Endodermal cell (in vitro differentiated cells): Measurements from ENCODE around the gene GRB10. TPM values are rescaled to one million over a fixed set of nuclear protein-coding genes. Genes with fewer than 3 reads are reported as not detected.

Source experiments
- DNase-seq: peaks from one replicate; pipeline ENCODE4 v3.0.0-alpha.2; 2017
- H3K27ac ChIP-seq: 2 replicates; pipeline ENCODE4 v1.5.1; 2013; ENCODE audit warnings: mild to moderate bottlenecking, low read depth, low read length, moderate library complexity
- H3K27me3 ChIP-seq: 2 replicates; pipeline ENCODE4 v1.6.1; 2013; ENCODE audit warnings: mild to moderate bottlenecking, low read length, moderate library complexity; ENCODE audit not compliant: insufficient read depth, control insufficient read depth, poor library complexity, severe bottlenecking
- H3K36me3 ChIP-seq: 2 replicates; pipeline ENCODE4 v1.7.0; 2013; ENCODE audit warnings: mild to moderate bottlenecking, low read length, moderate library complexity; ENCODE audit not compliant: control insufficient read depth, insufficient read depth
- H3K4me1 ChIP-seq: one replicate; pipeline ENCODE4 v1.7.0; 2013; ENCODE audit warnings: low read length; ENCODE audit not compliant: control insufficient read depth, insufficient read depth
- H3K4me3 ChIP-seq: 2 replicates; pipeline ENCODE4 v1.5.1; 2013; ENCODE audit warnings: mild to moderate bottlenecking, low read length, moderate library complexity
- H3K9ac ChIP-seq: 2 replicates; pipeline ENCODE4 v1.6.1; 2013; ENCODE audit warnings: mild to moderate bottlenecking, low read length, moderate library complexity; ENCODE audit not compliant: poor library complexity, severe bottlenecking; ENCODE audit errors: extremely low read depth
- H3K9me3 ChIP-seq: 2 replicates; pipeline ENCODE4 v1.6.1; 2013; ENCODE audit warnings: mild to moderate bottlenecking, low read length, moderate library complexity; ENCODE audit not compliant: control insufficient read depth
- H3K27ac Mint-ChIP-seq: 2 replicates; pipeline ENCODE4 v1.8.0; 2020; ENCODE audit warnings: mixed read lengths
- H3K27me3 Mint-ChIP-seq: 2 replicates; pipeline ENCODE4 v1.8.0; 2021; ENCODE audit warnings: mild to moderate bottlenecking, mixed read lengths; ENCODE audit not compliant: insufficient read depth
- H3K36me3 Mint-ChIP-seq: 2 replicates; pipeline ENCODE4 v1.8.0; 2020; ENCODE audit warnings: low read depth, mixed read lengths
- H3K4me1 Mint-ChIP-seq: 2 replicates; pipeline ENCODE4 v1.8.0; 2020; ENCODE audit warnings: mixed read lengths
- H3K4me3 Mint-ChIP-seq: 2 replicates; pipeline ENCODE4 v1.8.0; 2020; ENCODE audit warnings: mild to moderate bottlenecking, moderate library complexity, mixed read lengths
- H3K9me3 Mint-ChIP-seq: 2 replicates; pipeline ENCODE4 v1.8.0; 2020; ENCODE audit warnings: mild to moderate bottlenecking, mixed read lengths
- CTCF ChIP-seq: fragments of 200-600 bp; sonication (generic); conservative IDR thresholded peaks from 2 replicates; pipeline ENCODE4 v1.5.0; 2021; ENCODE audit warnings: antibody characterized with exemption, mild to moderate bottlenecking
- WGBS, 2 experiments: methylation state at CpG; one replicate each; pipeline versions ENCODE4 v1.1.5 to v1.1.7; 2013; ENCODE audit warnings: missing lambda C conversion rate in 2 of 2, mixed read lengths in 1 of 2; ENCODE audit not compliant: insufficient coverage in 1 of 2, insufficient read length in 1 of 2; 5-methylcytosine and 5-hydroxymethylcytosine counted together
- total RNA-seq, 2 donors: library from RNA; stranded (reverse); fragmentation: NEBNext Ultra II Directional in 1 of 2; extraction: Animal tissue kit (Norgen Biotek cat#: 25700) in 1 of 2; gene quantifications; 2 replicates in 1 of 2; 3 replicates in 1 of 2; pipeline ENCODE4 v1.2.1, GENCODE V29; 2021

GRB10 gene
- total RNA-seq, 2 donors from 2014 or later: 71.9 to 97.5 TPM

GRCh38 chr7:50664461-50664922 is 118.2 kb downstream of the GRB10 start:
- Mint-ChIP-seq H3K27me3 (no peaks in the 10 kb centered on the region), H3K27ac (no peak overlapping the region), H3K4me1 (peaks cover 1% of the 10 kb centered on the region), H3K4me3 (no peak overlapping the region), H3K9me3 (no peaks in the 10 kb centered on the region), H3K36me3 (peaks cover 60% of the 10 kb centered on the region)
- no peak overlapping the region for H3K27ac ChIP-seq
- no peak overlapping the region for H3K4me3 ChIP-seq
- no peaks in the 10 kb centered on the region for H3K4me1 ChIP-seq
- no peaks in the 10 kb centered on the region for H3K27me3 ChIP-seq
- 97% methylated on average over 9 of the region's 9 CpGs; no CpG with 5 or more reads in 1 of the 2 experiments for WGBS, 2 experiments
- no peaks in the 10 kb centered on the region for H3K9me3 ChIP-seq
- no peak for TF ChIP-seq CTCF
- DNase-seq: no peak
- peaks cover 78% of the 10 kb centered on the region for H3K36me3 ChIP-seq
- H3K9ac ChIP-seq: no peak overlapping the region

GRCh38 chr7:50663396-50664102 is 119.1 kb downstream of the GRB10 start:
- no peaks in the 10 kb centered on the region for H3K9me3 Mint-ChIP-seq
- Histone ChIP-seq H3K27ac (no peak overlapping the region), H3K9me3 (no peaks in the 10 kb centered on the region), H3K4me1 (no peaks in the 10 kb centered on the region), H3K36me3 (peaks cover 74% of the 10 kb centered on the region), H3K27me3 (no peaks in the 10 kb centered on the region), H3K4me3 (no peak overlapping the region), H3K9ac (no peak overlapping the region)
- WGBS, 2 experiments: 94 to 97% methylated on average over 7 to 8 of the region's 8 CpGs
- H3K4me3 Mint-ChIP-seq: no peak overlapping the region
- H3K4me1 Mint-ChIP-seq: no peaks in the 10 kb centered on the region
- peaks cover 61% of the 10 kb centered on the region for H3K36me3 Mint-ChIP-seq
- no peaks in the 10 kb centered on the region for H3K27me3 Mint-ChIP-seq
- DNase-seq: no peak
- H3K27ac Mint-ChIP-seq: no peak overlapping the region
- TF ChIP-seq CTCF: no peak

GRCh38 chr7:50662996-50663395 is 119.7 kb downstream of the GRB10 start:
- no peak overlapping the region for H3K27ac Mint-ChIP-seq
- no peaks in the 10 kb centered on the region for H3K27me3 Mint-ChIP-seq
- no peak overlapping the region for H3K27ac ChIP-seq

More at GRCh38 chr7:50662996-50663395, 119.7 kb downstream of the GRB10 start:
- H3K9ac ChIP-seq: no peak overlapping the region
- peaks cover 58% of the 10 kb centered on the region for H3K36me3 Mint-ChIP-seq
- H3K27me3 ChIP-seq: no peaks in the 10 kb centered on the region
- no peaks in the 10 kb centered on the region for H3K4me1 ChIP-seq
- WGBS, 2 experiments: 95 to 100% methylated on average over 2 of the region's 2 CpGs
- H3K4me3 ChIP-seq: no peak overlapping the region
- H3K4me3 Mint-ChIP-seq: no peak overlapping the region
- H3K36me3 ChIP-seq: peaks cover 74% of the 10 kb centered on the region
- H3K4me1 Mint-ChIP-seq: no peaks in the 10 kb centered on the region
- peak; percentile 33 for DNase-seq
- H3K9me3 ChIP-seq: no peaks in the 10 kb centered on the region
- TF ChIP-seq CTCF: no peak
- H3K9me3 Mint-ChIP-seq: no peaks in the 10 kb centered on the region
